Stimulated activated CD4-positive, alpha-beta T cell treated with anti-CD3 and anti-CD28 coated beads, TNF-alpha, amount 100 ng/mL, for 1 hour (primary cell): ENCODE measurements around the gene AKAP1.
A peak's percentile ranks its signal among the peaks of the same experiment; 100 is the strongest.

ENCODE experiments used
- DNase-seq, 3 donors: peaks; one replicate each; pipeline ENCODE4 v3.0.0-alpha.2; 2020; ENCODE audit warnings: low read depth in 3 of 3, low spot score in 1 of 3

AKAP1 gene

DNA sequence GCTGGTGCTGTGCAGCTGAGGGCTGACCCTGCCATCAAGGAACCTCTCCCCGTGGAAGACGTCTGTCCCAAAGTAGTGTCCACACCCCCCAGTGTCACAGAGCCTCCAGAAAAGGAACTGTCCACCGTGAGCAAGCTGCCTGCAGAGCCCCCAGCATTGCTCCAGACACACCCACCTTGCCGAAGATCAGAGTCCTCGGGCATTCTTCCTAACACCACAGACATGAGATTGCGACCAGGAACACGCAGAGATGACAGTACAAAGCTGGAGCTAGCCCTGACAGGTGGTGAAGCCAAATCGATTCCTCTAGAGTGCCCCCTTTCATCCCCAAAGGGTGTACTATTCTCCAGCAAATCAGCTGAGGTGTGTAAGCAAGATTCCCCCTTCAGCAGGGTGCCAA lies 20.5 kb downstream of the AKAP1 start:
- no peak for DNase-seq

DNA sequence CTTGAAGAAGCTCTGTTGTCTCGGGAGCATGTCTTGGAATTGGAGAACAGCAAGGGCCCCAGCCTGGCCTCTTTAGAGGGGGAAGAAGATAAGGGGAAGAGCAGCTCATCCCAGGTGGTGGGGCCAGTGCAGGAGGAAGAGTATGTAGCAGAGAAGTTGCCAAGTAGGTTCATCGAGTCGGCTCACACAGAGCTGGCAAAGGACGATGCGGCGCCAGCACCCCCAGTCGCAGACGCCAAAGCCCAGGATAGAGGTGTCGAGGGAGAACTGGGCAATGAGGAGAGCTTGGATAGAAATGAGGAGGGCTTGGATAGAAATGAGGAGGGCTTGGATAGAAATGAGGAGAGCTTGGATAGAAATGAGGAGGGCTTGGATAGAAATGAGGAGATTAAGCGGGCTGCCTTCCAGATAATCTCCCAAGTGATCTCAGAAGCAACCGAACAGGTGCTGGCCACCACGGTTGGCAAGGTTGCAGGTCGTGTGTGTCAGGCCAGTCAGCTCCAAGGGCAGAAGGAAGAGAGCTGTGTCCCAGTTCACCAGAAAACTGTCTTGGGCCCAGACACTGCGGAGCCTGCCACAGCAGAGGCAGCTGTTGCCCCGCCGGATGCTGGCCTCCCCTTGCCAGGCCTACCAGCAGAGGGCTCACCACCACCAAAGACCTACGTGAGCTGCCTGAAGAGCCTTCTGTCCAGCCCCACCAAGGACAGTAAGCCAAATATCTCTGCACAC lies 21.2 kb downstream of the AKAP1 start:
- DNase-seq: no peak

DNA sequence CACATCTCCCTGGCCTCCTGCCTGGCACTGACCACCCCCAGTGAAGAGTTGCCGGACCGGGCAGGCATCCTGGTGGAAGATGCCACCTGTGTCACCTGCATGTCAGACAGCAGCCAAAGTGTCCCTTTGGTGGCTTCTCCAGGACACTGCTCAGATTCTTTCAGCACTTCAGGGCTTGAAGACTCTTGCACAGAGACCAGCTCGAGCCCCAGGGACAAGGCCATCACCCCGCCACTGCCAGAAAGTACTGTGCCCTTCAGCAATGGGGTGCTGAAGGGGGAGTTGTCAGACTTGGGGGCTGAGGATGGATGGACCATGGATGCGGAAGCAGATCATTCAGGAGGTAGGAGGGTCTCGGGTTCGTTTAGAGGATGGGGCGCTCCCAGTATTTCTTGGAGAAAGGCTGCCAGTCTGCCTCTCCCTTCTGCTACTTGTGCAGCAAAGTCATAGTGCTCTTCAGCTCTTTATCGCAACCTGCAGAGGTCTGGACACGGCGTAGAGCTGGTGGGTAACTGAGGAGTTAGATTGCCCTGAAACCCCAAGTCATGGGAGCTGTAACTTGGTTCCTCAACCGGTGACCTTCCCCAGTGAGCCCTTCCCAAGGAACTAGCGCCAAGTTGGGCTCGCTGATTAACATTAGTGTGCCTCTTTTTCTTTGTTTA lies 21.9 kb downstream of the AKAP1 start:
- DNase-seq: no peak

DNA sequence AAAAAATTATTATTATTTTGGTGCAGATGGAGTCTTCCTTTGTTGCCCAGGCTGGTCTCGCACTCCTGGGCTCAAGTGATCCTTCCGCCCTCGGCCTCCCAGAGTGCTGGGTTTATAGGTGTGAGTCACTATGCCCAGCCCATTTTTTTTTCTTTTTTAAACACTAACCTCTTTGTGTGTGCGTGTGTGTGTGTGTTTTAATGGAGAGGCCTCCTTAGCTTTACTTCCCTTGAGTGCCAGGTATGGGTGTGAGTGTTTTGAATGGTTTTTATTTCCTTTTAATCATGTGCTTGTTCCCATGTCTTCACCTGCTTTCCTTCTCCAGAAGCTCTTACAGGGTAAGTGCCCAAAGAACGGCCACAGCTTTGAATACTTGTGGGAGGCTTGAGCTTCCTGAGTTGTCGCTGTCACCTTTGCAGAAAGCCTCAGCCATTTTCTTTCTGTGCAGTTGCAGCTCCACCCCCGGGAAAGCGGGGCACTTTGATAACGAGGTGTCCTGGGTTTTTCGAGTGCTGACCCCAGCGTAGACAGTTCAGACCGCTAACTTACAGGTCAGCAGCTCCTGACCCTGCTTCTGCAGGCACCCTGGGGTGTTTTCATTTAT lies 22.6 kb downstream of the AKAP1 start:
- DNase-seq: no peak

DNA sequence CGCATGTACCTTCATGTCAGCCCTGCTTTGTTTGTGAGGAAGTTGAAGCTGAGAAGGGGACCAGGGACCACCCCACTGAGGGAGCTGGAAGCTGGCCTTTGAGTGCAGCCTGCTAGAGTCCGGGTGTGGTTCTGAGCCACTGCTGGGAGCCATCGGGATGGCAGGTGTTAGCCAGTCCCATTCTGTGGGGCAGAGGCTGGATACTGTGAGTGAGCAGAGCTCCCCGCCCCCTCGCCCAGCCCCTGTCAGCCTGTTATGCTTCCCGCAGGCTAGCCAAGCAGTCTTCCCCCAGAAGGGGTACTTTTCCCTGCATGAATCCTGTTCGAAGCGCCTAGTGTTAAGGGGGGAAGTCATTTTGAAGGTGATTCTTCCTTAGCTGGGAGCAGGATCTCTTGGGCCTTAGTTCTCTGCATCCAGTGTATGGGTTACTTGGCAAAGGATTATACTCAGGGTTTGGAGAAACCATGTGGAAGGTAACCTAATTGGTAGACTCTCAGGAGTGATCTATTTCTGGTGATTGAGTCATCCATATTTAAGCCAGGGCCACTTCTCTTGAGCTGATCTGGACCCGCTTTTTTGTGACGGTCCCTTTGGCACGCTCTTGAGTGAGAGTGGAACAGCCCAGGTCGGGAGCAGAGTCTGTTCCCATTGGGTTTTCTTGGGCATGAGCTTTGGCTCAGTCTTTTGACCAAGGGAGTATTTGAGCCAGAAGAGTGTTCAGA lies 23.8 kb downstream of the AKAP1 start:
- no peak for DNase-seq

DNA sequence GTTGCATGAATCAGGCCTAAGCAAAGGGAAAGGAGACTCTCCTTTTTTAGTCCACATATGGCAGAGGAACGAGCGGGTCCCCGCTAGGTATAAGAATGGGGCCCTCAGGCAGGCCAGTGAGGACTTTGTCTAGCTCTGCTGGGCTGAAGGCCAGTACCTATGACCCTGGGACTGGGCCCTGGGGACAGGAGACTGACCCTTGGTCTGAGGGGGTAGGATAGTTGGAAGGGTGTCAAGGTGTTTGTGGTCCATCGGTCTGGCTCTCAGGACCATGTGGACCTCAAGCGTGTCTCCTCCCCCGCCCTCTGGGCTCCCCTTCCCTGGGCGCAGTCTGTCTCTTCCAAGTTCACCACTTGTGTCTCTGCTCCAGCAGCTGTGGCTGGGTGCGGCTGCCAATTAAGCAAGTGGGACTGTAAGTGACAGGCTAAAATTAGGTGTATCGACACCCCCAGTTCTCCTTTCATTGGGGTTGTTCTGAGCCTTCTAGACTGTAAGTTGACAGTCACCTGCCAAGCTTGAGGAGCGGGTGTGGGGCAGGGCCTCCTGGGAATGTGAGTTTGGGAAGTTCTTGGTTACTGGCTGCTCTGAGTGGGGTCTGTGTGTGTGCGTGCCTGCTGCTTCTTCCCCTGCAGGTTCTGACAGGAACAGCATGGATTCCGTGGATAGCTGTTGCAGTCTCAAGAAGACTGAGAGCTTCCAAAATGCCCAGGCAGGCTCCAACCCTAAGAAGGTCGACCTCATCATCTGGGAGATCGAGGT lies 24.5 kb downstream of the AKAP1 start:
- no peak for DNase-seq

DNA sequence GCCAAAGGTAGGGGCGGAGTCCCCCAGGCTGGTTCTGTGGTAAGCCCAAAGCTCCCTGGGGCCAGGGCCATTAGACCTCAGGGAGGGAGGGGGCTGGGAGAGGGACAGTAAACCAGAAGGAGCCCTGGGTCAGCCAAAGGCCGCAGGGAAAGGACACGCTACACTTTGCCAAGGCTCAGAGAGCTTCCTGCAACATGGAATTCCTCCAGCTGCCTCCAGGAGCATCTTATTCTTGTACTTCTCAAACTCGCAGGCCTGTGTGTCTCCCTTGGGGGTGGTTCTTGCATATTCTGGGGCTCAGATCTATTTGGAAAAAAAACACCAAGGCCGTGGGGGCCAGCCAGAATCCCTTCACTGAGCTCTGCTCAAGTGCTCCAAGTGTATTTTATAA lies 25.1 kb downstream of the AKAP1 start:
- no peak for DNase-seq

DNA sequence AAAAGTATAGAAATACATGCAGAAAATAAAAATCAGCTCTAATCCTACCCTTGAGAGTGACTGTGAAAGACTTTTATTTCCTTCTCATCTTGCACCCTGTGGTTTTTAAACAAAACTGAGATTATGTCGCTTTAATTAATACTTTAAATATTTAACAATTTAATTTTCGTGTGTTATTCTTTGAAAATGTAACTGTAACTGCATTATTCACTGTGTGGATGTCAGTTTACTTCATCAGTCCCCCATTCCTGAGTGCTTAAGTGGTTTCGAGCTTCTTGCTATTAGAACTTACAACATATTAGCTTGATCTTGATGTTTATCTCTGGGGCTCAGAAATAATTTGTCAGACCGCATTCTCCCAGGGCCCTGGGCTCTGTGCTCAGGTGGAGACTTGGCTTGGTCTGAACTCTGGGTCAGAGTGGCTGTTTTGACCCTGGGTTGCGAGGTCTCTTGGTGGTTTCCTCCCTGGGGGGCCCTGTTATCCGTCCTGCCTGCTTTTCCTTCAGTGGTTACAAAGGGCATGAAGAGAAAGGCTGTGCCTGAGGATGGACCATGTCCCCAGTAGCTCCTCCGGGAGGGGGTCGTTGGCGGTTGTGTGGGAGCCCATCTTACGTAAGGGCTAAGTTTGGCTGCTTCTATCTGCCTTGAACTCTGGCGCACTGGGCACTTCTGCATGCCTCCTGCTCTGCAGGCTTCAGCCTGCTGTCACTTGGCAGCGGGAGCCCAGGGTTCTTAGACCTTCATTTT lies 25.7 kb downstream of the AKAP1 start:
- DNase-seq: no peak

DNA sequence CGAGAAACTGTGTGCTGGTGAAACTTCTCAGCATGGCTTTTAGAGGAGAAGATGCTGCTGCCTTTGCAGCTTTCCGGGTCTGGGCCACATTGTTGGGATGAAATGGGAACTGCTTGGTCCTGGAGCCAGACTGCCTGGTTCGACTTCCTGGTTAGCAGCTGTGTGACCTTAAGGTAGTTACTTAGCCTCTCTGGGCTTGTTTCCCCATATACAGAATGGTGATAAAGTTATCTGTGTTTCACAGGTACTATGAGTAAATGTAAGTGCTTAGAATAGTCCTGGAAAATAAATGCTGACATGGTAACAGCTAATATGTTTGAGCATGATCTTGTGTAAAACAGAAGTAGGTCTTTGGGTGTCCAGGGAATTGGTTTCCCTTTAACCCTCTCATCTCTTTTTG lies 26.3 kb downstream of the AKAP1 start:
- no peak for DNase-seq

DNA sequence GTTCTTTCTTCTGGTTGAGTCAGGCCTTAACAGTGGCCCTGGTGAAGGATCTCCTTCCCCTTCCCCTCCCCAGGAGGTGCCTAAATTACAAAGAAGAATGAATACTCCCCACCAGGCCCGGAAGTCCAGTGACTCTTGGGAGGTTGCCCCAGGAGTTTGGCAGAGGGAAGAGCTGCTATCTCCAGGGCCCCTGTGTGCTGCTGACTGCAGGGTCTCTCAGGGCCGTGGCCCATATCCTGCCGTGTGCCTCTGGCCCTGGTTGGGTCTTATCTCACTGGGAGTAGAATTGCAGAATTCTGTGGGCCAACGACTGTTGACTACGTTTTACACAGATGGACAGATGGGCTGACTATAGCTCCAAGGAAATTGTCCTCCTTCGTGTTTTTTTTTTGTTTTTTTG lies 28.0 kb downstream of the AKAP1 start:
- DNase-seq: no peak

DNA sequence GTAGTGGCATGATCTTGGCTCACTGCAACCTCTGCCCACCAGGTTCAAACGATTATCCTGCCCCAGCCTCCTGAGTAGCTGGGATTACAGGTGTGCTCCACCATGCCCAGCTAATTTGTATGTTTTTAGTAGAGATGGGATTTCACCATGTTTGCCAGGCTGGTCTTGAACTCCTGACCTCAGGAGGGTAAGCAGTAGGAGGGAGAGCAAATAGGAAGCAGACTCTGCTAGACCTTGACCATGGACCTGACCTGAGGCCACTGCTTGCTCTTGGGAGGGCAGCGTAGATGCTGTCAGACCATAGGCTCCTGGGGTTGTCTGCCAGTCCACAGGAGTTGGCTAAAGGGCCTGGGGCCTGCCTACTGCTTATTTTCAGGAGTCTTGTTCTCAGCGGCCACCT lies 28.6 kb downstream of the AKAP1 start:
- DNase-seq: no peak

DNA sequence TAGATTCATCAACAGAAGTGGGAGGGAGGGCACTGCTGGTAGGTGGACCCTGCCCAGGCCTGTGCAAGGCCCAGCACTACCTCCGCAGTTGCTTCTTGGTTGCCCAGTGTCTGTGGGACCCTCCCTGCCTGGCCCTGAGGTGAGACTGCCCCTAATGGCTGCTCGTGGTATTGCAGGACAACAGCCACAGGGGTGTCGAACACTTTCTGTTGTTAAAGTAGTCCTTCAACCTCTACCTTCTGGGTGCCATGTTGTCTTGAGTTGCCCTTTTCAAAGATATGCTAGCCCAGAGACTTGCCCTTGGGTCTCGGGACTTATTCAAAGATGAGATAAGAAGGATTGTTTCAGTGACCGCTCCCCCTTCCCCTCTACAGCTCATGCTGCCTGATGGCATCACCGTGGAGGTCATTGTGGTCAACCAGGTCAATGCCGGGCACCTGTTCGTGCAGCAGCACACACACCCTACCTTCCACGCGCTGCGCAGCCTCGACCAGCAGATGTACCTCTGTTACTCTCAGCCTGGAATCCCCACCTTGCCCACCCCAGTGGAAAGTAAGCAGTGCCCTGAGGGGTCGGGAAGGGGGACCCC lies 29.1 kb downstream of the AKAP1 start:
- DNase-seq: peak; percentile 6 to 63 (median 28)

DNA sequence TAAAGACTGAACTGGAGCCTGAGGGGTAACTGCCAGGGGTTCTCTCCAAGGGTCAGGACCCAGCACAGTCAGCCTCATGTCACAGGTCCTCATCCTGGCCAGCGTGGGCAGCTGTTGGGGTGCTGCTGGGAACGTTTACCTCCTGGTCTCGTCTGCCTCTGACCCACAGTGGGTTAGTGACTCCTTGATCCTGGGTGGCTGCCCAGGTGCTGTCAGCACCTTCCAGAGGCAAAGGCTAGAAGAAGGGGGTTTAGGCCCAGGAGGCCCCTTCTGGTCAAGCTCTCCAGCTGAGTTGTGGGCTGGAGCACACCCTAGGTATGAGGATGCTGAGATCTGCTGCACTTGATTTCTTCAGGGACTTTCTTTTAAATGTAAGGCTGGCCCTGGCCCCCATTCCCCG lies 30.3 kb downstream of the AKAP1 start:
- DNase-seq: no peak

DNA sequence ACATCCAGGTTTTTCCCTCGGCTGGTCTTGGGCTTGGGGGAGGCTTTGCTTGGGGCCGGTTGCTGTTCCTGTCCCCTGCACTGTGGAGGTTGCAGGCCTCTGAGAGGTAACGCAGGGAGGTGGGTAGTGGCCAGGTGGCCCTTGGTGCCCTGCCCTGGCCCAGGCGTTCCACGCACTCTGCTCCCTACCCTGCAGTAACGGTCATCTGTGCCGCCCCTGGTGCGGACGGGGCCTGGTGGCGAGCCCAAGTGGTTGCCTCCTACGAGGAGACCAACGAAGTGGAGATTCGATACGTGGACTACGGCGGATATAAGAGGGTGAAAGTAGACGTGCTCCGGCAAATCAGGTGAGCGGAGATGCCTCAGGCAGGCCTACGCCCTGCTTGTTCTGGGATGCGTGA lies 30.9 kb downstream of the AKAP1 start:
- DNase-seq: no peak

DNA sequence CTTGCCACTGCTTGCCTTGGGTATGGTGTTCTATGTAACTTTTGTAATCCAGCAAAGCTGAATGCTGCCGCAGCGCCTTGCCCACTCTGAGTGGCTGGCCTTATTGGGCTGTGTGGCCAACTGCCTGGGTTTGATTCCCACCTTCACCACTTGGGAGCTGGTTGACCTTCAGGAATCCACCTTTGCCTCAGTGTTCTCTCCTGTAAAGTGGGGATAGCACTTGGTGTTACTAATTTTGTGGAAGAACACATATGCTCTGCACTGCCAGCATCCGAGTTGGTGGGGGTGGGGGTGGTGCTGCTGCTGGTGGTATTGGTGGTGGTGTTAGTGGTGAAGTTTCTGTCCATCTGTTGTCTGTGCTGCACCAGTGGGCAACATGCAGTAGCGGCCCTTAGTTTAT lies 32.8 kb downstream of the AKAP1 start:
- DNase-seq: no peak

DNA sequence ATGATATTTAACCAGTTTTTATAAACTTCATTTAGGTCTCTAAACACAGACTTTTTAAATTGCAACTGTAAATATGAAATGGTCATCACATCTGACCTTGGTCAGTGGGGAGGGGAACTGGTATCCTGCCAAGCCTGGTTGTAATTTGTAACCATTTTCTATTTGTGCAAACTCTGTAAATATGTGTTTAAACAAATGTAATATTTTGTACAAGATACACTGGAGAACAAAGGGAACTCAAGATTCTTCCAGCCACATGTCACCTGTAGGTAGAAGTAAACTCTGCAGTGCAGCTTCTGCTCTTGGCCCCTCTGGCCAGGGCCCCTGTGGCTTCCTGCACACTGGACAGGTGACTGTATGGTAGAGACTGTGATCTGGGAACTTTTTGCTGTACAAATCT lies 35.8 kb downstream of the AKAP1 start:
- no peak for DNase-seq

DNA sequence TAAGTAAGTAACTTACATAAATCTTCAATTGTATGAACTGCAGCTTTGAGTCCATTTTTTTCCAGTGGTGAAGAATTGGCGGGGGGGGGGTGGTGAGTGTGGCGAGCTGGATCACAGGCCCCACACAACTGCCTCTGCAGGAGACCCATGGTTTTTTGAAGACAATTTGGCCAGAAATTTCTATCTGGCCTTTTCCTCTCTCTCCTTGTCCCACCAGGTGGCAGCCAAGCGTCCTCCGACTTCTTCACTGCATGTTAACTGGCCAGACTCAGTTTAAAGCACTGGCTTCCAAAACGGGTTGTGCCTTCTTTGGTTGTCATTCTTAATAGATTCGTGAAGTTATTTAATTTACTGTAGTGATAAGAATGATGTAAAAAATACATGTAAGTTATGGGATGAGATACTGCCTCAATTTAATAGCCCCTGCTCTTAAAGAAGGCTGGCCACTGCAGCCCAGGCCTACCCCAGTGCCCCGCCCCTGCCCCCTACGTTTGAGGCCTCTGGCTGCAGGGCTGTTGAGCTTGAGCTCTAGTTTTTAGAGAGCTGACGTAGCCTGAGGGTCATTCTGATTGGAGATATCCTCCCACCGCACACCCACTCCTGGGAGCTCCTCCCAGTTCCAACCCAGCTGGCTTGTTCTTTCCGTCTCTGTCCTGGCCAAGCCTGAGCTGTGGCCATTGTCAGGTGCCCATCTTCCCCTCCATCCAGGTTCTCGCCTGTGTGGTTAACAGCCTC lies 36.4 kb downstream of the AKAP1 start:
- no peak for DNase-seq

DNA sequence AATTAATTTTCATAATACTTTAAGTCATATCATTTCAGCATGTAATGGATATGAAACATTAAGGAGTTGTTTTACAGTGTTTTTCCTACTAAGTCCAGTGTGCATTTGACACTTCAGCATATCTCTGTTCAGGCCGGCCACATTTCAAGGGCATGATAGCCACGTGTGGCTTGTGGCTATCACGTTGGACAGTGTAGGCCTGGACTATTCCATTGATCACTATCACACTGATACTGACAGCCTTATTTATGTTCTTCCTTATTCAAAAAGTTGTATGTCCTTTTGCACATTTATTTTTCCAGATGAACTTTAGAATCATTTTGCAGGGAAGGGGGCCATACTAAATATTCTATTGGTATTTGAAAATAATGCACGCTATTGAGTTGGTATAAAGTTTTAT lies 39.0 kb downstream of the AKAP1 start:
- no peak for DNase-seq

DNA sequence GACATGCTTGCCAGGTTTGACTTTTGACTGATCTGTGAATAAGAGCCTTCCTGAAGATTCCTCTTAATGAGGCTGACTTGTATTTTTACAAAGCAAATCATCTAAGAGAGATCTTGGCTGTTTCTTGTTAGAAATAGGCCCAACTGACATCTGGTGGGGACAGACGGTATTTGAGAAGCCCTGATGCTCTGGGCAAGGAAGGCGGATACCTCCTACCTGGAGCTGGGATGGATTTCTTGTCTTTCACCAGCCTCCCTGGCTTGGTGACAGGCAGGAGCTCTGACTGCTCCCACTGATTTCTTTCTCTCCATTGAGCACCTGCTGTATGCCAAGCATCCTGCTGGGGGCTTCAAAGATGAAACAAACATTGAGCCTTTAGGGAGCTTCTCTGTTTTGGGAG lies 40.4 kb downstream of the AKAP1 start:
- no peak for DNase-seq

DNA sequence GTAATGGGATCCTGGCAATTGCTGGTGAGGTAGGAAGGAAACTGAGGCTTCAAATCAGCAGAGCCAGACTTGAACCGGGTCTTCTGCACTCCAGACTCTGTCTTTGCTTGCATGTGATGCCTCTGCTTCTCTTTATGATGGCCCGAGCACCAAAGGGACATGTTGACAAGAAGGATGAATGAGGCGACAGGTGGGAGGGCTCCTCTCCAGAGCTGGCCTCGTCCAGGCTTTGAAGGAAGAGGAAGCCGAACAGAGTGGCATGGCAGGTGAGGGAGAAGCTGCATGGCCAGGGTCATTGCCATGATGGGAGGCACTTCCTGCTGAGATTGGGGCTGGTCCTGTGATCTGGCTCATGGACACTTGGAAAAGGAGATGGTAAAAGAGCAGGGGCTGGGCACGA lies 40.8 kb downstream of the AKAP1 start:
- DNase-seq: no peak
